GM21367 (cell line): ENCODE results near the gene TRIM31.

Experiments
- ATAC-seq: cut with Tn5 transposase; IDR thresholded peaks from one replicate; pipeline ENCODE4 v1.9.1; 2021; ENCODE audit not compliant: unreplicated experiment

The TRIM31 gene

GRCh38 chr6:30113003-30113759, at the start of gene TRIM31:
TRIM31 (minus strand) TSS chr6:30113090; CDS start chr6:30112805, 285 bp downstream.
- no peak for ATAC-seq

- ATAC-seq: no peak
Measured at GRCh38 chr6:30162265-30163089, 49.6 kb upstream of the TRIM31 start.

GRCh38 chr6:30160785-30161531, 48.1 kb upstream of the TRIM31 start, which contains the start of gene TRIM10:
TRIM10 (minus strand) TSS chr6:30161211; CDS start chr6:30160858, 353 bp downstream.
- ATAC-seq: no peak

- no peak for ATAC-seq
Measured at GRCh38 chr6:30160008-30160784, 47.3 kb upstream of the TRIM31 start.

GRCh38 chr6:30158475-30159040, 45.7 kb upstream of the TRIM31 start:
- no peak for ATAC-seq

- ATAC-seq: no peak
Measured at GRCh38 chr6:30157999-30158398, 45.1 kb upstream of the TRIM31 start.

- ATAC-seq: no peak
Measured at GRCh38 chr6:30157581-30157980, 44.7 kb upstream of the TRIM31 start.

- no peak for ATAC-seq
Measured at GRCh38 chr6:30156774-30157173, 43.9 kb upstream of the TRIM31 start.

- no peak for ATAC-seq
Measured at GRCh38 chr6:30156262-30156599, 43.3 kb upstream of the TRIM31 start.

- ATAC-seq: no peak
Measured at GRCh38 chr6:30155520-30156261, 42.8 kb upstream of the TRIM31 start.

- no peak for ATAC-seq
Measured at GRCh38 chr6:30154709-30155519, 42.0 kb upstream of the TRIM31 start.

- no peak for ATAC-seq
Measured at GRCh38 chr6:30154061-30154460, 41.2 kb upstream of the TRIM31 start.

- ATAC-seq: no peak
Measured at GRCh38 chr6:30152910-30153610, 40.2 kb upstream of the TRIM31 start.

- no peak for ATAC-seq
Measured at GRCh38 chr6:30152016-30152673, 39.3 kb upstream of the TRIM31 start.

GRCh38 chr6:30151580-30151979, 38.7 kb upstream of the TRIM31 start:
- ATAC-seq: no peak

GRCh38 chr6:30150671-30151395, 37.9 kb upstream of the TRIM31 start:
- no peak for ATAC-seq
